Measurements from ENCODE around the gene ADARB2. TPM values are rescaled to one million over a fixed set of nuclear protein-coding genes. Genes with fewer than 3 reads are reported as not detected.
"Not testable (repeated sequence)": the region's sequence is repeated elsewhere in the genome, so short reads cannot be mapped to it uniquely, and the experiment has no call there.

The ADARB2 gene
- total RNA-seq, 2 experiments from 2014 or later: 0.17 to 0.30 TPM

GRCh38 chr10:1617376-1618317 is 119.7 kb downstream of the ADARB2 start:
- H3K36me3 Mint-ChIP-seq (ENCODE audit: low read depth); POLR2A ChIA-PET; H3K4me1 Mint-ChIP-seq; DNase-seq; H3K9me3 Mint-ChIP-seq; H3K4me3 Mint-ChIP-seq; H3K27me3 Mint-ChIP-seq; H3K27ac Mint-ChIP-seq: not testable (repeated sequence)
- CTCF ChIA-PET: interaction anchor here (0.7 kb wide), 1 partner anchor 240 kb away, joined by 3 read pairs; no protein-coding TSS in a partner anchor

GRCh38 chr10:1616701-1617100 is 120.6 kb downstream of the ADARB2 start:
- POLR2A ChIA-PET, H3K27ac Mint-ChIP-seq: not testable (repeated sequence)

DNA sequence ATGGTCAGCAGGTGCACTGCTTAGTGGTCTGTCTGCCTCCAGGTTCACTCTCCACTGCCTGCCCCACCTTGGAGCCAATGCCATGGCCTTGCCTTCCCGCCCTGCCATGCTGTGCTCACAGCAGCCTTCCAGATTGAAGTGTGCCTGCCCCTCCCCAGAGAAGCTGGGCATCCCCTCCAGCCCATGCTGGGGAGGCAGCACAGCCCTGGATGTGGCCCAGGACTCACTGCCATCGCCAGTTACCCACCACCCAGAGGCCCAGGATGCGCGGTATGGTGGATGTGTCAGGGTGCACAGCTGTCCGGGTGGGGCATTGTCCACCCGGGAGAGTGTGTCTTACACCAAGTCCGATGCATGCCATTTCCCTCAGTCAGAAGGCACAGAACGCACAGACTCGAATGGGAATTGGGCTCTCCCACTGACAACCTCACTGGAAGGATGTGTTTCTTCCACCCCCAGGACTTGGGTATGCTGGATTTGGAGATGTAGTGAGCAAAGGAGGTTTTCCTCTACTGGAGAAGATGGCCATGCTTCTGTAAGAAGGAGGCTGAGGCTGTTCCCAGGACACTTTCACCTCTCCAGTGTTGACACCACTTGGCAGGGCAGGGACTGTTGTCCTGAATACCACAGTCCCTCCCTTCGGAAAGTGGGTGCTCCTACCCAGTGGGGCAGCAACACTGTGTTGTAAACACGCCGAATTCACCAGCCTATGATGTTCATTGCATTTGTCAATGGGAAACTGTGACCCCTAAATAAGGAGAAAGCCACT is 122.0 kb downstream of the ADARB2 start:
- POLR2A ChIA-PET: no interaction called here
- Mint-ChIP-seq H3K36me3 (ENCODE audit: low read depth) (no peaks in the 10 kb centered on the region), H3K4me3 (no peak overlapping the region), H3K4me1 (no peaks in the 10 kb centered on the region), H3K9me3 (peaks cover 4% of the 10 kb centered on the region), H3K27ac (no peak overlapping the region), H3K27me3 (peaks cover 4% of the 10 kb centered on the region)
- CTCF ChIA-PET: no interaction called here
- DNase-seq: no peak

More at GRCh38 chr10:1616701-1617100, 120.6 kb downstream of the ADARB2 start:
- H3K27me3 Mint-ChIP-seq; CTCF ChIA-PET; H3K4me1 Mint-ChIP-seq; H3K9me3 Mint-ChIP-seq; H3K4me3 Mint-ChIP-seq; H3K36me3 Mint-ChIP-seq (ENCODE audit: low read depth); DNase-seq: not testable (repeated sequence)

DNA sequence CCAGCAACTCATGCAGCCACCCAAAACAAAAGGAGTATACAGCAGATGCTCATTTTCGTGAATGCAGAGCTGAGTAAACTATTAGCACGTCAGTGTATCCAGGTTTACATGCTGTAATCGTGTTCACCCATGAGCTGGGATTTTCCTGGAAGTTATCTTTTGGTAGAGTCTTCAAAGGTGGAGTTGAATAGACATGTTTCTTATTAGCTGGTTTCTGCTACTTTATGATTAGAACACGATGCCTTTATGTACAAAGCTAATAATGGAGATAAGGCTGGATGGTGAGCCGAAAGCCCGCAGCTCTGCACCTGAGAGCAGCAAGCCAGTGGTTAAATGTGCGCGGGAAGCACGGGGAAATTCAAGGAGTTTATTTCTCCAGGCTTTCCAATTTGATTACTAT is 123.8 kb downstream of the ADARB2 start:
- Mint-ChIP-seq H3K36me3 (ENCODE audit: low read depth) (no peaks in the 10 kb centered on the region), H3K4me1 (no peaks in the 10 kb centered on the region), H3K27me3 (peaks cover 11% of the 10 kb centered on the region), H3K27ac (no peak overlapping the region), H3K4me3 (no peak overlapping the region), H3K9me3 (no peaks in the 10 kb centered on the region)
- ChIA-PET CTCF (no interaction called here), POLR2A (no interaction called here)
- no peak for DNase-seq

- Mint-ChIP-seq H3K4me1 (no peaks in the 10 kb centered on the region), H3K4me3 (no peak overlapping the region), H3K27me3 (peaks cover 17% of the 10 kb centered on the region), H3K9me3 (no peaks in the 10 kb centered on the region), H3K36me3 (ENCODE audit: low read depth) (no peaks in the 10 kb centered on the region), H3K27ac (no peak overlapping the region)
- no peak for DNase-seq
- CTCF ChIA-PET: no interaction called here
- POLR2A ChIA-PET: no interaction called here
Measured at GRCh38 chr10:1612908-1613307, 124.4 kb downstream of the ADARB2 start.

- ChIA-PET POLR2A (no interaction called here), CTCF (no interaction called here)
- Mint-ChIP-seq H3K9me3 (no peaks in the 10 kb centered on the region), H3K27me3 (peaks cover 17% of the 10 kb centered on the region), H3K36me3 (ENCODE audit: low read depth) (no peaks in the 10 kb centered on the region), H3K4me3 (no peak overlapping the region), H3K27ac (no peak overlapping the region), H3K4me1 (no peaks in the 10 kb centered on the region)
- no peak for DNase-seq
Measured at GRCh38 chr10:1611936-1612550, 125.3 kb downstream of the ADARB2 start.

GRCh38 chr10:1610986-1611770 is 126.1 kb downstream of the ADARB2 start:
- no peaks in the 10 kb centered on the region for H3K36me3 Mint-ChIP-seq (ENCODE audit: low read depth)
- POLR2A ChIA-PET: no interaction called here
- H3K4me1 Mint-ChIP-seq: no peaks in the 10 kb centered on the region
- H3K9me3 Mint-ChIP-seq: no peaks in the 10 kb centered on the region
- H3K27ac Mint-ChIP-seq: no peak overlapping the region
- CTCF ChIA-PET: no interaction called here
- no peak overlapping the region for H3K4me3 Mint-ChIP-seq
- peaks cover 19% of the 10 kb centered on the region for H3K27me3 Mint-ChIP-seq
- DNase-seq: no peak

- ChIA-PET CTCF (interaction anchor here (0.6 kb wide), 1 partner anchor 911 kb away, joined by 4 read pairs; no protein-coding TSS in a partner anchor), POLR2A (no interaction called here)
- Mint-ChIP-seq H3K36me3 (ENCODE audit: low read depth) (no peaks in the 10 kb centered on the region), H3K4me1 (no peaks in the 10 kb centered on the region), H3K4me3 (no peak overlapping the region), H3K27ac (no peak overlapping the region), H3K27me3 (peaks cover 19% of the 10 kb centered on the region), H3K9me3 (no peaks in the 10 kb centered on the region)
- no peak for DNase-seq
Measured at GRCh38 chr10:1609648-1609970, 127.7 kb downstream of the ADARB2 start.

DNA sequence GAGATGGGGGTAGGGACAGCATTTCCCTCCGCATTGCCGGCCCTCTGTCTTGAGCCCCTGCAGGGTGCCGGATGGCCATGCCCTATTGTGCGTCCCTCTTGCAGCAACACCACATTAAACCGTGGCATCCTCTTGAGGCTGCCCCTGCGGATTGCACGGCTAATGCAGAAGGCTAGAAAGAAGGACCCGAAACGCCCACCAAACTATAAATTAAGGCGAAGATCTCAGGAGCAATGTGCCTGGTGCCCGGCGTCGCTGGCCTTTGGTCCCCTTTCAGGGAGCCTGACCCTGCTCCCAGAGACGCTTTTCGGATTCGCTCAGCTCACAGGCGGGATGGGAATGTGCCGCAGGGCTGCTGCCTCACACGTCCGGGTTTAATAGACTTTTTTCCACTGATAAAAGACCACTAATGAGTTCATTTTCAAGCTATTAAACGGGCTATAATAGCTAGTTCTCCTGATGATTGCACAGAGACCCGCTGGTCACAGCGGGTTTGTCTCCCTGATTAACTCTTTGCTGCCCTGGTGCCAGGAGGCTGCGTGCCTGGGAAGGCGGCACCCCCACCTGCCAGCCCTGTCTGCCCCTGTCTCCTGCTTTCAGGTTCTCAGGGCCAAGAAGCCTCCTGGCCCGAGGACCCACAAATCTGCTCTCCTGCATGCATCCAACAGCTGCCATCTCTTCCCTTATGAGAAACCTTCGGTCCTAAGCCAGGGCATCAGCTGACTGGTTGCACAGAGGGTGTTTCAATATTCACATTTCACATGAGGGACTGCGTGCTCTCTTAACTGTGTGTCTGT is 128.3 kb downstream of the ADARB2 start:
- H3K27me3 Mint-ChIP-seq: peaks cover 19% of the 10 kb centered on the region
- H3K4me3 Mint-ChIP-seq: no peak overlapping the region
- H3K9me3 Mint-ChIP-seq: no peaks in the 10 kb centered on the region
- ChIA-PET POLR2A (no interaction called here), CTCF (interaction anchor here (0.6 kb wide), 1 partner anchor 911 kb away, joined by 4 read pairs; no protein-coding TSS in a partner anchor)
- H3K36me3 Mint-ChIP-seq (ENCODE audit: low read depth): no peaks in the 10 kb centered on the region
- DNase-seq: no peak
- no peak overlapping the region for H3K27ac Mint-ChIP-seq
- no peaks in the 10 kb centered on the region for H3K4me1 Mint-ChIP-seq

DNA sequence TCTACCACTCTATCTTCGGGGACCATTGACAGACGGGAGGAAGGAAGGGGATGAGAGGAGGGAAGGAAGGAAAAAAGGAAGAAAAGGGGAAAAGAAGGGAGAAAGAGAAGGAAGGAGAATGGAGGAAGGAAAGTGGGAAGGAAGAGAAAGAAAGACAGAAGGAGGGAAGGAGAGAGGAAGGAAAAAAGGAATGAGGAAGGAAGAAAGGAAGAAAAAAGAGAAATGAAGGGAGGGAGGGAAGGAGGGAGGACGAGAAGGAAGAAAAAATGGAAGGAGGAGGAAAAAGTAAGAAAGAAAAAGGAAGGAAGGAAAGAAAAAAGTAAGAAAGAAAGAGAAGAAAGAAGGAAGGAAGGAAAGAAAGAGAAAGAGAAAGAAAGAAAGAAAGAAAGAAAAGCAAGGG is 128.9 kb downstream of the ADARB2 start:
- H3K36me3 Mint-ChIP-seq (ENCODE audit: low read depth): no peaks in the 10 kb centered on the region
- ChIA-PET CTCF (no interaction called here), POLR2A (no interaction called here)
- DNase-seq: no peak
- H3K9me3 Mint-ChIP-seq: no peaks in the 10 kb centered on the region
- no peaks in the 10 kb centered on the region for H3K4me1 Mint-ChIP-seq
- H3K27ac Mint-ChIP-seq: no peak overlapping the region
- H3K4me3 Mint-ChIP-seq: no peak overlapping the region
- H3K27me3 Mint-ChIP-seq: peaks cover 19% of the 10 kb centered on the region

- no peak for DNase-seq
- CTCF ChIA-PET: no interaction called here
- Mint-ChIP-seq H3K4me1 (no peaks in the 10 kb centered on the region), H3K4me3 (no peak overlapping the region), H3K36me3 (ENCODE audit: low read depth) (no peaks in the 10 kb centered on the region), H3K9me3 (peaks cover 4% of the 10 kb centered on the region), H3K27ac (no peak overlapping the region), H3K27me3 (peaks cover 19% of the 10 kb centered on the region)
- POLR2A ChIA-PET: no interaction called here
Measured at GRCh38 chr10:1607466-1607865, 129.9 kb downstream of the ADARB2 start.

All from activated CD4-positive, alpha-beta T cell treated with anti-CD3 and anti-CD28 coated beads, Interleukin-2, amount 10 ng/mL, durations not matched to agents 7 days and 5 days (primary cell).